ENCODE measurements around the gene CSNK2A2.
A peak's percentile ranks its signal among the peaks of the same experiment; 100 is the strongest.

Gene CSNK2A2

DNA sequence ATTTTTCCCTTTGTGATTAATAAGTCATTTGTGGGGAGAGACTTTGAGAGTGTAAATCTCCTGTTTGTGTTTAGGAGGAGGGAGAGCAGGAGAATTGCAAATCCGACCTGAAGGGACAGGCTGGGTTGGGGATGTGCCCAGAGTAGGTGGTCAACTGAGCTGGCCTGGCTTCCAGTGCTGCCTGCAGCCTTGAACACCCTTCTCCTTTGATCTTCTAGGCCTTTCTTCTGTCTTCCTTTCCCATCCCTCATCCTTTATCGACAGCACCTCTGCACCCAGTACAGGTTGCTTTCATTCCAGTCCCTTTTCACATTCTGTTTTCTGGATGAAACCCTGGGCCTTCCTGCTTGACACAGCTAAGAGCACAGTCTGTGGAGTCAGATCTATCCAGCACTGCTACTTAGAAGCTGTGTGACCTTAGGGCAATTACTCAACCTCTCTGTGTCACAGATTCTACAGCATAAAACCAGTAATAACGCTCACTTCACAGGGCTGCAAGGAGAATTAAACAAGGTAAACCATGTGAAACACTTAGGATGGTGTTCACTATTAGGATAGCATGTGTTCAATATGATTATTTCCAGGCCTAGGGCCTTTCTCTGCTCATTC lies 1.0 kb upstream of the CSNK2A2 start:
- no peak for DNase-seq (ENCODE audit: low spot score)

DNA sequence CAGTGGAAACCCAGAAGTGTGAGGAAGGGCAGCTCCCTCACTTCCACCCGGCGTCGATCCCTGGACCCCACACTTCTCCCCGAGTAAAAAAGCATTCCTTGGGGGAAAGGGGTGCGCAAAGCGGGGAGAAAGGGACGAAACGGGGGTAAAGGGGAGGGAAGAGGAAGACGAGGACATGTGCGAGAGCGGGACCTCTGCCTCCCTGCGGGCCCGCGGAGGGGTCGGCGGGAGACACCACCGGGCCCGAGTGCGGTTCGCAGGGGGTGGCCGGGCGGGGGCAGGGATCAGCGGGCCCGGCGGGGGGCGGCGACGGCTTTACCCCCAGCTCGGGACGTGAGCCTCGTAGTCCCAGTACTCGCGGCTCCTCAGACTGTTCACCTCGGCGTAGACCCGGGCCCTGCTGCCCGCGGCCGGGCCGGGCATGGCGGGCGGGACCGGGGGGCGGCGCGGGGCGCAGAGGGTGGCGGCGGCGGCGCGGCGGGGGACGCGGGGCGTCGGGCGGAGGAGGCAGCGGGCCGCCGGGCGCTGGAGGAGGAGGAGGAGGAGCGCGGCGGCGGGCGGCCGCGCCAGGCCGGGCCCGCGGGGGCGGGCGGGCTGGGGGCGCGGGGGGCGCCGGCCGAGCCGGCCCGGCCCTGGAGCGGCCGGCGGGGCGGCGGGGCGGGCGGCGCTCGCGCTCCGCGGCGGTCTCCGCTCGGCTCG lies 443 bp downstream of the CSNK2A2 start:
- peak; percentile 63 for DNase-seq (ENCODE audit: low spot score)

DNA sequence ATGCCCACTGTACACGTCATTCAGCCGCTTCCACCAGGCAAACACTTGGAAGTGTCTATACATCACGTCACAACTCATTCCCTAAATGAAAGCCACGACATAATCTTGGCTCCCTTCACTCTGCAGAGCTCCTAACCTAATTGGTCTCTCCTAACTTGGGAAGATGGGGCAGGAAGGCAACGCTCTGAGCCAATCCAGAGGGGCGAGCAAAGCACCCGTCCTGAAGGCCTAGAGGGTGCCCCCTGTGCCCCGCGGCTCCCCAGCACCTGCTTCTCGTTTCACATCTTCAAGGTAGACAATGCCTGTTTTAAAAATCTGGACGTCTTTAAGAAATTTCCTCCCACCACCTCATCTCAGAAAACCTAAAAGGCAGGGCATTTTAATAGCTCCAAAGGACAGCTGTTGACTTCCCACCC lies 1.0 kb downstream of the CSNK2A2 start:
- peak; percentile 24 for DNase-seq (ENCODE audit: low spot score)

DNA sequence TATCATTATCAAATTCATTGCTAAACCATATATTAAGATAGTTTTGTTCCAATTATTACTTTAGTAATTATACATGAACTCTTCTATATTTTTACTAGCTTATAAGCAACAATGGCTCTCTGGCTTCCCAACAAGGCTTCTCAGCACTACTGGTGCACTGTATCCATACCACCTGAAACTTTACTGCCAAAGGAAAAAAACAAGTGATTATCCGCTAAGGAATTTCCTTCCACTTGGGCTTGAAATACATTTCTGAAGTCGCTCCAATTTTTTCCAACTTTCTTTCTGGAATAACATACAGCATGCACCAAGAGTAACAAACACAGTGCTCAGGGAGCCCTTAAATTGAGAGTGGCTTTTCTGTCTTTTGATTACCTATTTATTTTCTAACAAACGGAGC lies 2.1 kb downstream of the CSNK2A2 start:
- DNase-seq (ENCODE audit: low spot score): no peak

DNA sequence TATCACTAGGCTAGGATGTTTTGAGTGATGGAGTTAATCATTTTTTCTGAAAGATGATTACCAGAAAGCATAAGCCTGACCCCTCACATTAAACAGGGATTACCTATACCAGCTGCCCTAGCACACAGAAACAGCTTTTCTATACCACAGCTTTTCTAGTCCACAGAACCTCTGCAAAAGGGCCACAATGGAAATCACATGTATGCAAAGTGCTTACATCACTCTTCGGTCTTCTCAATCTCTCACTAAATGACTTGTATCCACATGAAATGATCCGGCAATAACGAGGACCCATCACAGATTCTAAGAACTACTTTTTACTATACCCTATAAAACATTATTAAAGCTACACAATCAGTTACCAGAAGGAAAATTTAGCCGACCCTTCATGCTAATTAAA lies 2.6 kb downstream of the CSNK2A2 start:
- DNase-seq (ENCODE audit: low spot score): no peak

DNA sequence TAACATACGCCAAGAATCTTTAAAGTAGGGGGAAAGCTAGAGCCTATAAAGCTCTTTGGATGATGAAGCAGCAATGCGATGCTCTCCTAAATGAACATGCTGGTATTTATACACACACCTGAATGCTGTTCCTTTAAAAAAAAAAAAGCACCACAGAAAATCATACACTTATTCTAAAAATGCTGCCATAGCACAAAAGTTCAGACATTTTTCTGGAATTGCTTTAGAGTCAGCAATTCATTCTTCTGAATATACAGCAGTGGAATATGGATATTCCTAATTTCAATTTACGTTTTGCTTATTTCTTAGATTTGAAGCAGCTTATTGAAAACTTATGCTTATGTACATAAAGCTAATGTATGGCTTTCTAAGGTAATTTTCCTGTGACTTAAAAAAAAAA lies 3.1 kb downstream of the CSNK2A2 start:
- DNase-seq (ENCODE audit: low spot score): no peak

DNA sequence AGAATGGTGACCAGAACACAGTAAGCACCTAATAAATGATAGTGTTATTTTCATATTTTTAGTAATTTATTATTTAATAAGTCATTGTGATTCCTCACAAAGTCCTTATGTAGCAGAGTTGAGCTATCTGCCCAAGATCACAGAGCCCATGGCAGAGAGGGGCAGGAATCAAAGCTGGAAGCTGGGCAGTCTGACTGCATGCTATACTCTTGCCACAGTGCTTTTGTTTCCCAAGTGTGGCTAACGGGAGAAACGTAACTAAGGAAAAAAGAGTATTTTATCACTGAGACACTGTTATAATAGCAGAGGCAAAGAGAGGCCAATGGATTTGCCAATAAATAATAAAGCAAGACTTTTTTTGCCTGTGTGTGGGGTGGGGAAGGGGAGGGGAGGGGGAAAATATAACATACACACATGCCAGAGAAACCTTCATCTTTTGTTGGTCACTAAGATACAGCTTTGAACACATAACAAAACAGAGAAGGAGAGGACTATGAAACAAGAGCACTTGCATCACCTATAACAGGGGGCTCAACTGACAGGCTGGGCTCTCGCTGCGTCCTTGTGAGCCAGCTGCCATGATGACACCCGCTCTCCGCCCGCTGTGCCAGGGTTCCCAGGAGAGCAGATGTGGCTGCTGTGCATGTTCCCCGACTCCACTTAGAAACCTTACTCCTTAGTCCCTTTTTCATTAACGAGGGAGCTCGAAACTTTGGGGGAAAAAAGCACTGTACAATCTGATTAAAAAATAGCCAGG lies 10.1 kb downstream of the CSNK2A2 start:
- no peak for DNase-seq (ENCODE audit: low spot score)

DNA sequence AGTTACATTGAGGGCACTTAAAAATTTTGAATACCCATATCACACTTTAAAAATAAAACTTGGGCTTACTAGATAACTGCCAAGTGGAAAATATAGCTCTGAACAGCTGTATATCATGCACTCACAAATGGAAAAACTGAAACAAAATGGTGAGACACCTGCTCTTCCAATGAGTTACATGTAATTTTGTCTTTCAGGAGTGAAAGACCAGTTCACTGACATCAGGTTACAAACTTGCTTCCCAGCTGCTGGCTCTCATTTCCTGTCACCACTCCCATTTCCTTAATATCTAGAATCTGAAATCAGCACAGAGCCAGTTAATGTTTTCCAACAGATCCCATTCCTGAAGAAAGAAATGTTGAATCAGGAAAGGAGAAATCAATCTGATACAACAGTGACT lies 10.8 kb downstream of the CSNK2A2 start:
- DNase-seq (ENCODE audit: low spot score): no peak

DNA sequence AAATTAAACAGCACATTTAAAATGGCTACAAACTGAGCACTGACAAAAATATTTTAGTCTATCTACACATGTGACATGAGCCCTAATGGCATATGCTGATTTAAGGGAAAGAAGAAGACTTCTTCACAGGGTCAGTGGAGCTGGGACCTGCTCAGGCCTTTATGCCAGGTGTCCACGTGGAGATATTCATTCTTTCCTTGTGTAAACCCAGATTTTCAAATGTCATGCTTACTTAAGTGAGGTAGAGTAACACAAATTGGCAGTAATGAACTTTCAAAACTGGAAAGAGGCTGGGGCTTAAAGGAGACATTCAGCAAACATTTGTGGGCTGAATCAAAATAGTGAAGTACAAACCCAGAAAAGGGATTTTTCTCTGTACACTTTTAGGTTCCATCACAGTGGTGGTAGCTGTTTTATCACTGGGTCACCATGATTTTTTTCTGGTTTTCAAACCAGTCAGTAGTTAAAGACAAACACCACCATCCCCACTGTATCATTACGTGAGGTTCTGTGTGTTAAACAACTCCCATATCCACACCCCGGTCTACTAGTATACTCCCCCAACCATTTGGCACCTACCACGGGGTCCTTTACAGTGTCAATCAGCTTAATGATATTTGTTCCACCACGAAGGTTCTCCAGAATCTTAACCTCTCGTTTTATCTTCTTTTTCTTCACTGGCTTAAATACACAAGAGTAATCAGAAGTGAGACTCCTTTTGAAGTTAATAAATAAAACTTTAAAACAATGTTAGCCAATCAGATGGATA lies 11.5 kb downstream of the CSNK2A2 start:
- no peak for DNase-seq (ENCODE audit: low spot score)

DNA sequence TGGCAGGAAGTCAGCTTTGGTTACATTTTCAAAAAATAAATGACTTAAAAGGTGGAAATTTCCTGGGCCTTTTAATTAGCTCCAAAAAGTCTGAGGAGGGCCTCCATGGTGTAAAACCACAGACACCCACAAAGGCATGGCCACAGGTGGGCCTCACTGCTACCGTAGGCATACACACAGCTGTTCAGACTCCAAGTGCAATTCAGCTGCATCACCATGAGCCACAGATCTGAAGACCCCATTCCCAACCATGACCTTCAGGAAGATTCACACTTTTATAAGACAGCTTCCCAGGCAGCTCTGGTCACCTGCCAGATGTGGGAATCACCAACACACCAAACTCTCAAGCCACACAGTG lies 20.6 kb downstream of the CSNK2A2 start:
- no peak for DNase-seq (ENCODE audit: low spot score)

DNA sequence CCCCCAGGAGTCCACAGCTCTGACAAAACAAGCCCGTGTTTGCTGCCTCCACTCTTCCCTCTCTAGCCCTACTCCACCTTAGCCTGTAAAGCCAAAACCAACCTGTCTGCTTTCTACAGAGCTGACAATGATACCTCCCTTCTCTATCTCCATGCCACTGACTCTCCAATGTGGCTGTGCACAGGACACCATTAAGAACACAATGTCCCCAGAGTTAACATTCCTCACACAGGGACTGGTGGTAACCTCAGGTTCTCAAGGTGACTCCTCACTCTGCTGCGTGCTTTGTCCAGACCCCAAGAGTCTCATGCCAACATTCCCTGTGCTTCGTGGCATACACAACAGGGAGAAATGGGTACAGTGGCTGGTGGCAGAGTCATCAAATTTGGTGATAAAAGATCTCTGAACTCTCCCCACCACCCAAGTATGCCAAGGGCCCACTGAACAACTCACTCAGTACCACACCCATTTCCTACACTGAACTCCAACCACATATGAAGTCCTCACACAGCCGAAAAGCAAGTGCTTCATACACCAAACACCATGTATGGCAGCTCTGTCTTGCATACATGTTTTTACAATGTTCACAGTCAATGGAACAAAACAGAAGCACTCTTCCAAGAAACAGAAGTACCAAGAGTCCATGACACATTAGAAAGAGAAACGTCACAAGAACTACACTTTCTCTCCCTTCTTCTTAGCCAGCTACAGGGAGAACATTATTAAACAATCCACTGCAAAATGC lies 21.1 kb downstream of the CSNK2A2 start:
- DNase-seq (ENCODE audit: low spot score): no peak

DNA sequence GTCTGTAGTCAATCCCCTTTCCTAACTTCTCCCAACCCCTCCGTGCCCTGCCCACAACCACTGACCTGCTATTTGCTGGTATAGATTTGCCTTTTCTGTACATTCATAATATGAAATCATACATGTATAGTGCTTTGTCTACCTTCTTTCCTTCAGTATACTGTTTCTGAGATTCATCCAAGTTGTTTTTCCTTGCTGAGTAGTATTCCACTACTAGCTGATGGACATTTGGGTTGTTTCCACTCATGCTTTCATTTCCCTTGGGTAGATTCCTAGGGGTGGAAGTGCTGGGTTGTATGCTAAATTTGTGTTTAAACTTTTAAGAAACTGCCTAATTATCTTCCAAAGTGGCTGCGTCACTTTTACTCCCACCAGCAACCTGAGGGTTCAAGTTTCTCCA lies 27.7 kb downstream of the CSNK2A2 start:
- DNase-seq (ENCODE audit: low spot score): no peak

DNA sequence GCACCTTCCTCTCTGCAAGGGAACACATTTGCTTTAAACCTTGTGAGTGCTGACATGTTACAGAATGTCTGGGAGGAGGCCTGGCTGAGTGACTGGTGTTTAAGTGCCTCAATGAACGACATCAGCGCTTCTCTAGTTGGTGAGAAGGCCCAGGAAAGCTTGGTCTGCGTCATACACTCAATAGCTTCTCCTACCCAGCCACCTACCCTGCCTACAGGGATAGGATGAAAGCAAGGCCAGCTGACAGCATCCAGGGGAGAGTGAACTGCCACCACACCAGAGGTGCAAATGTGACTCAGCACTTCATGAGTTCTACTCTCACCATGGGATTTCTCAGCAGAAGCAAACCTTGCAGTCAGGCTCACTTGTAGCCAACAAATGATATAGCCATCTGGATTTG lies 37.1 kb downstream of the CSNK2A2 start:
- no peak for DNase-seq (ENCODE audit: low spot score)

DNA sequence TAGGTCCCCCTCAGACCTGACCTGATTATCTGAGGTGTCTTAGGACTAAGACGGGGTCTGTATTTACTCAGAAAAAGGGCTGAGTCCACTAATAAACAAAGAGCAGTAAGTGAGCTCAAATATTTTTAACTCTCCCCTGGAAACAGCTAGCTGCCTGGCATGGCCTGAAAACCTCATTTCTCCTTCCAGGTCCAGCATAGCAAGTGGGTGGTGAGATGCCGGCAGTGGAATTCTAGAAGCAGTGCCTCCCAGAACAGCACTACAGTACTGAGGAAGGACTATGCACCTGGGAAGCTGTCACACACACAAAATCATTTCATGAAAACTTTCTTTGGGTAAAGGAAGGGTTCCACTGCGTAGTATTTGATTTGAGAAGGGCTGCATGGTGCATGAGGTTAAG lies 39.2 kb downstream of the CSNK2A2 start:
- DNase-seq (ENCODE audit: low spot score): no peak

DNA sequence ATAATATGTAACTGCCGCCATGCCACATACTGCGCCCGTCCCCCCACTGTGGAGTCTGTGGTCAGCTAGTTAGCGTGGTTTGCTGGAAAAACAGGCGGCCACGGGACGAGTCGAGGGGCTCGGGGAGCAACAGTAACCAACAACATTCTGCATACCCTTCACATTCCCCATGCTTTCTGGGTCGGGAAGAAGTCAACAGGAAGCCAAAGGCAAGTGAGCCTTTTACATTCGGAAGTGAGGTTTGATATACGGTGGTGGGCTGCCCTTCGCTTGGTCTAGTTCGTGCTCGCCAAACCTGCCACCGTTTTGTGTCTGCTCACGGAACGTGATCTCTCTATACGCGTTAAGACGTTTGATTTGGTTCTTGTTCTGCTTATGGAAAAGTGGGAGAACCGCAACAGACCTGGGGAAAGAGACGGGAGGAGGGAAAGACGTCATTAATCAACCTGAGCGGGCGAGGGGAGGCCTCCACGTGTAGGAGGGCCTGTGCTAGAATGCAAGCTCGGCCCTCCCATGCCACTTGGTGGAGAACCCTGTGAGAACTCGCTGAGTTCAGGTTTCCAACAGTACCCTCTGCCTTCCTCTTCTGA lies 39.9 kb downstream of the CSNK2A2 start:
- DNase-seq (ENCODE audit: low spot score): no peak

DNA sequence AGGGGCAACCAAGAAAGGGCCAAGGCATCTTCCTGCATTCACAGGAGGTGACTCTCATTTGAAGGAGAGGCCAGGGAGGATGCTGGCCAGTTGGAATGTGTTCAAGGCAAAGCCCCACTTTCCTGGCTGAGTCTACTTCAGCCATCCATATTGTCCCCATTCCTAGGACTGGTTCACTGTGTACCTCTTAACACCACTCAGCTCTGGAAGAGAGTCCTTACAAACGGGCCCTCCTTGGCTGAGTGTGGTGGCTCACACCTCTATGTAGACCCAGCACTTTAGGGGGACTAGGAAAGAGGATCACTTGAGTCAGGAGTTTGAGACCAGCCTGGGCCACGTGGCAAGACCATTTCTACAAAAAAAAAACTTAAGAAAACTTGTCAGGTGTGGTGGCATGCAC lies 40.7 kb downstream of the CSNK2A2 start:
- no peak for DNase-seq (ENCODE audit: low spot score)

DNA sequence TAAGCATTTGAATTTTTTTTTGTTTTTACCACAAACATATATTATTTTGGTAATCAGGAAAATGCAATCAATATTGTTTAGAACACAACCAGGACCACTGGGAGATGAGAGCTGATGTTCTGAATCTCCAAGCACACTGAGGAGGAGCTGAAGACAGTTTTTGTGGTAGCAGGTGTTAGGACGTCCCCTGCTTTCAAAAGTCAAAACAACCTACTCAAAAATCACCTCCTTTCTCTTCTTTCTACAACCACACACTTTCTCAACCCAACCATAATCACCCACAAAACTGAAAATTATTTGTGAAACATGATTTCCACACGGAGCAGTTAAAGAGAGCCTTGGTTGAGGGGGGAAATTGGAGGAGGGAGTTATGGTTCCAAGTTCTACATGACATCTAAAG lies 42.1 kb downstream of the CSNK2A2 start:
- DNase-seq (ENCODE audit: low spot score): no peak

DNA sequence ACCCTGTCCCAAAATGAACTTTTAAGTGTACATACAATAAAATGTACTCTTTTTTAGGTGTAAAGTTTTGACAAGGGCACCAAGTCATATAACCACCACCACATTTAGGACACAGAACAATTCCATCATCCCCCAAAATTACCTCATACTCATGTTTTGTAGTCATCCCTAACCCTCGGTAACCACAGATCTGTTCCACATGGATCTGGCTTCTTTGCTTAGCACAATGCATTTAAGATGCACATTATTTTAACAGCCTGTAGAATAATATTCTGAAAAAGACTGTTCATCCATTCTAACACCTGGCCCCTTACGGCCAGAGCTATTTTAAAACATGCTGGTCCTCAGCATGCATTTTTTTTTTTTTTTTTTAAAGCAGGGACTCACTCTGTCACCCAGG lies 43.6 kb downstream of the CSNK2A2 start:
- no peak for DNase-seq (ENCODE audit: low spot score)

DNA sequence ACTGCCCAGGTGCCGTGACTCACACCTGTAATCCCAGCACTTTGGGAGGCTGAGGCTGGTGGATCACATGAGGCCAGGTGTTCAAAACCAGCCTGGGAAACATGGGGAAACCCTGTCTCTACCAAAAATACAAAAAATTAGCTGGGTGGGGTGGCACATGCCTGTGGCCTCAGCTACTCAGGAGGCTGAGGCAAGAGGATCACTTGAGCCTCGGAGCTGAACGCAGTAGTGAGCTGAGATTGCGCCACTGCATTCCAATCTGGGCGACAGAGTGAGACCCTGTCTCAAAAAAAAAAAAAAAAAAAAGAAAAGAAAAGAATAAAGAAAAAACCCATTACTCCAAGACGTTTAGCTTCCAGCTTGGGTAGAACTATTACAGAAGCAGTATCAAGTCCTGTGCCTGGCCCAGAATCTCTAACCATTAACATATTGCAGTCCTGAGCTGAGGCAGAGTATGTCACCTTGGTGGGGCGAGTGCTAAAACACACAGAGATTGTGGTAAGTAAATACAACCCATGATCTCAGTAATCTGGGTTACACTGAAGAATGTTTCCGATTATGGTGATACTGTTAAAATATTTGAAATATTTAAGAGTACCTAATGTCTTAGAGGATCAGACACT lies 45.5 kb downstream of the CSNK2A2 start:
- DNase-seq (ENCODE audit: low spot score): no peak

DNA sequence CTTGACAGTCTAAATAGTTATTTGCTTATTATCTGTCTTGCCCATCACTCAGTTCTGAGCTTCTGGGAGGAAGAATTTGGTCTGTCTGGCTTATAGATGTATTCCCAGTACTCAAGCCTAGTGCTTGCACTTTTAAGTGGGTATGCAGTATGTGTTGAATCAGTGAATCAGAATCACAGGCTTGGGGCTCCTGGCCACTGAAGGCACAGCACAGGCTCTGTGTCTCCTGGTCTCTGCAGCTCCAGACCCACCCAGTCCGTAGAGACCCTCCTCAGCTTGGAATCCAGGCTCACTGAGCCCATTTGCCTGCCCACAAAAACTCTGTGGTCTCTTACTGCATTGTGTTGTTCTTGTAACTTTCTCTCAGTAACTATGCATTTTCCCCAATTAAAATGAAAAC lies 49.4 kb downstream of the CSNK2A2 start:
- peak; percentile 26 for DNase-seq (ENCODE audit: low spot score)

DNA sequence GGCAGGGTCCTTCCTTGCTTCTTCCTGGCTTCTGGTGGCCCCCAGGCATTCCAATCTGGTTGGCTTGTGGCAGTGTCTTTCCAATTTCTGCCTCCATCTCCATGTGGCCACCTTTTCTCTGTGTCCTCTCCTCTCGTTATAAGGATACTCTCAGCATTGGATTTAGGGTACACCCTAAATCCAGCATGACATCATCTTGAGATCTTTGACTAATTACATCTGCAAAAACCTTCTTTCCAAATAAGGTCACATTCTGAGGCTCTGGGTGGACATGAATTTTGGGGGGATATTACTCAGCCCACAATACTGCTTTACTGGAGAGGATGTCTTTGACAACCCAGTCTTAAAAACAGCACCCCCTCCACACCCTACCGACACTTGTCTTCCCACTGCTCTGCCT lies 49.8 kb downstream of the CSNK2A2 start:
- no peak for DNase-seq (ENCODE audit: low spot score)
